RWPE2 (cell line): ENCODE data around the gene MYO1D.

Experiments used
- ATAC-seq: fragments of 200-7000 bp; cut with Tn5 transposase; 3 replicates; pipeline ENCODE4 v1.9.1; 2021; ENCODE audit warnings: low read depth
- DNase-seq: peaks from one replicate; pipeline ENCODE4 v3.0.0-alpha.2; 2020; ENCODE audit warnings: low spot score
- H3K27ac ChIP-seq: fragments of 450-650 bp; 2 replicates; pipeline ENCODE4 v1.5.1; 2017; ENCODE audit warnings: mild to moderate bottlenecking; ENCODE audit not compliant: poor library complexity, severe bottlenecking
- H3K27me3 ChIP-seq: fragments of 250-450 bp; sonication (Bioruptor Pico); 2 replicates; pipeline ENCODE4 v1.5.1; 2021; ENCODE audit warnings: mild to moderate bottlenecking, moderate library complexity; ENCODE audit not compliant: insufficient read depth, poor library complexity, severe bottlenecking
- H3K36me3 ChIP-seq: fragments of 250-450 bp; sonication (Bioruptor Pico); 2 replicates; pipeline ENCODE4 v1.5.1; 2020; ENCODE audit warnings: low read depth, mild to moderate bottlenecking, moderate library complexity
- H3K4me1 ChIP-seq: fragments of 250-450 bp; sonication (Bioruptor Pico); 2 replicates; pipeline ENCODE4 v1.5.1; 2021; ENCODE audit warnings: mild to moderate bottlenecking, moderate library complexity; ENCODE audit not compliant: insufficient read depth, poor library complexity, severe bottlenecking
- H3K4me3 ChIP-seq: fragments of 250-450 bp; sonication (Bioruptor Pico); 2 replicates; pipeline ENCODE4 v1.5.1; 2021; ENCODE audit warnings: mild to moderate bottlenecking, moderate library complexity; ENCODE audit not compliant: severe bottlenecking
- H3K9me3 ChIP-seq: fragments of 250-450 bp; sonication (Bioruptor Pico); 2 replicates; pipeline ENCODE4 v1.5.1; 2021; ENCODE audit warnings: mild to moderate bottlenecking, moderate library complexity; ENCODE audit not compliant: severe bottlenecking
- CTCF ChIP-seq: fragments of 450-650 bp; IDR thresholded peaks from one replicate; pipeline ENCODE4 v1.5.1; 2017; ENCODE audit warnings: mild to moderate bottlenecking, moderate library complexity; ENCODE audit not compliant: poor library complexity, severe bottlenecking

MYO1D gene

GRCh38 chr17:32772453-32773025 is 104.4 kb downstream of the MYO1D start:
- no peaks in the 10 kb centered on the region for H3K27me3 ChIP-seq
- no peak for DNase-seq

GRCh38 chr17:32771396-32771795 is 105.5 kb downstream of the MYO1D start:
- H3K27ac ChIP-seq: peak overlapping the region; percentile 2
- no peaks in the 10 kb centered on the region for H3K9me3 ChIP-seq
- H3K36me3 ChIP-seq: peaks cover 12% of the 10 kb centered on the region; the same call in 1 of the 2 replicates
- no peak overlapping the region for H3K4me3 ChIP-seq
- DNase-seq (no peak), ATAC-seq (peak; percentile 76)
- no peak for TF ChIP-seq CTCF
- H3K27me3 ChIP-seq: no peaks in the 10 kb centered on the region
- peaks cover 3% of the 10 kb centered on the region for H3K4me1 ChIP-seq

More at GRCh38 chr17:32772453-32773025, 104.4 kb downstream of the MYO1D start:
- no peak for ATAC-seq
- Histone ChIP-seq H3K4me3 (no peak overlapping the region), H3K4me1 (peaks cover 3% of the 10 kb centered on the region), H3K36me3 (peaks cover 6% of the 10 kb centered on the region; the same call in 1 of the 2 replicates), H3K9me3 (no peaks in the 10 kb centered on the region), H3K27ac (no peak overlapping the region)
- TF ChIP-seq CTCF: no peak

DNA sequence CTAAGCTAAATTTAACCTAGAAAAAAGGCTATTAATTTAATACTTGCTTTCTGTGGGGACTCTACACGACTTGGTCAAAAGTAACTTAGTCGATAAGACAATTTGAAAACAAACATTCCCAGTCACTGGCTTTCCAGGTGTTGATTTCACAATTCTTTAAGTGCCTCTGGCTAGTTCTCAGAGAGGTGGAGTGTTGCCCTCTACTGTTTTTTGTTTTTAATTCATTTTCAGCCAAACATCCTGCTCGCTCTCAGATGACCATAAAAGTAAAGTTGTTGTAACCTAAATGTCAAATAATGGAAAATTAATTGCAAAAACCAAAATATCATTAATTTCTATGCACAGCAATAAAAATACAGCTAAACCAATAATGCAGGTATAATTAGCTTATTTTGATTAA is 107.1 kb downstream of the MYO1D start:
- DNase-seq (no peak), ATAC-seq (0 out of 3 replicates have a peak, but pooled peaks have one; percentile 42)
- no peaks in the 10 kb centered on the region for H3K27me3 ChIP-seq
- H3K27ac ChIP-seq: no peak overlapping the region
- peaks cover 9% of the 10 kb centered on the region for H3K36me3 ChIP-seq
- TF ChIP-seq CTCF: peak; percentile 66
- H3K4me1 ChIP-seq: peaks cover 3% of the 10 kb centered on the region
- H3K4me3 ChIP-seq: no peak overlapping the region
- no peaks in the 10 kb centered on the region for H3K9me3 ChIP-seq

GRCh38 chr17:32763855-32764439 is 113.0 kb downstream of the MYO1D start:
- Histone ChIP-seq H3K36me3 (peaks cover 46% of the 10 kb centered on the region), H3K4me3 (no peak overlapping the region), H3K4me1 (no peaks in the 10 kb centered on the region), H3K27ac (no peak overlapping the region), H3K27me3 (no peaks in the 10 kb centered on the region), H3K9me3 (no peaks in the 10 kb centered on the region)
- ATAC-seq (no peak), DNase-seq (no peak)
- TF ChIP-seq CTCF: no peak

GRCh38 chr17:32759476-32759875 is 117.4 kb downstream of the MYO1D start:
- Histone ChIP-seq H3K4me3 (no peak overlapping the region), H3K36me3 (peaks cover 41% of the 10 kb centered on the region), H3K27me3 (no peaks in the 10 kb centered on the region), H3K27ac (no peak overlapping the region), H3K4me1 (no peaks in the 10 kb centered on the region), H3K9me3 (no peaks in the 10 kb centered on the region)
- no peak for TF ChIP-seq CTCF
- ATAC-seq (no peak), DNase-seq (no peak)
